SK-N-SH (cell line): ENCODE data around the gene RGS9.
A peak's percentile ranks its signal among the peaks of the same experiment; 100 is the strongest.

Experiments used
- CHD2 ChIP-seq: fragments of 150-350 bp; IDR thresholded peaks from 2 replicates; pipeline ENCODE4 v1.6.1; 2018; ENCODE audit warnings: low read length; ENCODE audit not compliant: partially characterized antibody
- EP300 ChIP-seq, 2 experiments: IDR thresholded peaks; 2 replicates each; pipeline versions ENCODE4 v1.4.0 to v1.6.1; 2012; ENCODE audit warnings: borderline replicate concordance in 1 of 2, low read depth in 1 of 2, low read length in 1 of 2
- EZH2phosphoT487 ChIP-seq: fragments of 200-600 bp; sonication (generic); IDR thresholded peaks from 2 replicates; pipeline ENCODE4 v1.6.1; 2017; ENCODE audit warnings: low read depth, mixed run types, mild to moderate bottlenecking, antibody characterized with exemption, moderate library complexity, borderline replicate concordance
- FOXM1 ChIP-seq: IDR thresholded peaks from 2 replicates; pipeline ENCODE4 v1.4.0; 2012; ENCODE audit warnings: low read depth, mild to moderate bottlenecking
- GATA2 ChIP-seq: sonication (generic); formaldehyde crosslinking; IDR thresholded peaks from 2 replicates; pipeline ENCODE4 v1.5.0; 2020; ENCODE audit warnings: mild to moderate bottlenecking, missing genetic modification reagents
- SMC3 ChIP-seq: IDR thresholded peaks from 2 replicates; pipeline ENCODE4 v1.6.1; 2012; ENCODE audit warnings: low read depth, low read length, improper control_type of control experiment
- YY1 ChIP-seq: IDR thresholded peaks from 2 replicates; pipeline ENCODE4 v1.4.0; 2012; ENCODE audit warnings: low read depth, mild to moderate bottlenecking
- TF ChIP-seq, protein P1 (sequence below): fragments of 200-600 bp; sonication (generic); IDR thresholded peaks from 2 replicates; pipeline ENCODE4 v1.6.1; 2017; ENCODE audit warnings: antibody characterized with exemption, mild to moderate bottlenecking, moderate library complexity
- TF ChIP-seq, protein P2 (sequence below): fragments of 150-350 bp; IDR thresholded peaks from 2 replicates; pipeline ENCODE4 v1.6.1; 2017; ENCODE audit warnings: antibody characterized with exemption, low read length, low read depth, borderline replicate concordance
- TF ChIP-seq, protein P3 (sequence below): IDR thresholded peaks from 2 replicates; pipeline ENCODE4 v1.6.1; 2012; ENCODE audit warnings: mild to moderate bottlenecking, low read depth, low read length, moderate library complexity
- TF ChIP-seq, protein P4 (sequence below): IDR thresholded peaks from 2 replicates; pipeline ENCODE4 v1.4.0; 2012; ENCODE audit warnings: low read depth, borderline replicate concordance

DNA sequence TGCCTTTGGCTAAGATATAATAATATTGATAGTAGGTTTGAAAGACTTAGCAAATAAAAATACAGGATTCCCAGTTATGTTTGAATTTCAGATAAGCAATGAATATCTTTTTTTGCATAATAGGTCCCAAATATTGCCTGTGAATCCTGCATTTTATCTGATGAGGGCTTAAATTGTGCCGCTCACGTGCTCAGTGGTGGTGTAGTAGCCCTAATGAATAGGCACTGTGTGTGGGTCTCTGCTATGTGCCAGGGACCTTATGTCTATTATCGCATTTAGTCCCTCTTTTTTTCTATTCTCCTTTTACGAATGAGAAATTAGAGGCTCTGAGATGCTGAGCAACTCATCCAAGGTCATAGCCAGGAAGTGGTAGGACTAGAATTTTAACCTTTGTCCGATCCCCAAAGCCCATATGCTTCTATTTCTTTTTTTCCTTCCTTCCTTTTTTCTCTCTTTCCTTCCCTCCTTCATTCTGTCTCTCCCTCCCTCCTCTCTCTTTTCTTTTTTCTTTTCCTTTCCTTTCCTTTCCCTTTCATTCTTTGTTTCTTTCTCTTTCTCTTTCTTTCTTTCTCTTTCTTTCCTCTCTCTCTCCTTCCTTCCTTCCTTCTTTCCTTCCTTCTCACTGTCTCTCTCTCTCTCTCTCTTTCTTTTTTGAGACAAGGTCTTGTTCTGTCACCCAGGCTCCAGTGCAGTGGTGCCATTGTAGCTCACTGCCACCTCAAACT lies 47.2 kb downstream of the RGS9 start:
- TF ChIP-seq, protein P1, sequence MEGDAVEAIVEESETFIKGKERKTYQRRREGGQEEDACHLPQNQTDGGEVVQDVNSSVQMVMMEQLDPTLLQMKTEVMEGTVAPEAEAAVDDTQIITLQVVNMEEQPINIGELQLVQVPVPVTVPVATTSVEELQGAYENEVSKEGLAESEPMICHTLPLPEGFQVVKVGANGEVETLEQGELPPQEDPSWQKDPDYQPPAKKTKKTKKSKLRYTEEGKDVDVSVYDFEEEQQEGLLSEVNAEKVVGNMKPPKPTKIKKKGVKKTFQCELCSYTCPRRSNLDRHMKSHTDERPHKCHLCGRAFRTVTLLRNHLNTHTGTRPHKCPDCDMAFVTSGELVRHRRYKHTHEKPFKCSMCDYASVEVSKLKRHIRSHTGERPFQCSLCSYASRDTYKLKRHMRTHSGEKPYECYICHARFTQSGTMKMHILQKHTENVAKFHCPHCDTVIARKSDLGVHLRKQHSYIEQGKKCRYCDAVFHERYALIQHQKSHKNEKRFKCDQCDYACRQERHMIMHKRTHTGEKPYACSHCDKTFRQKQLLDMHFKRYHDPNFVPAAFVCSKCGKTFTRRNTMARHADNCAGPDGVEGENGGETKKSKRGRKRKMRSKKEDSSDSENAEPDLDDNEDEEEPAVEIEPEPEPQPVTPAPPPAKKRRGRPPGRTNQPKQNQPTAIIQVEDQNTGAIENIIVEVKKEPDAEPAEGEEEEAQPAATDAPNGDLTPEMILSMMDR, result no peak
- TF ChIP-seq, protein P2, sequence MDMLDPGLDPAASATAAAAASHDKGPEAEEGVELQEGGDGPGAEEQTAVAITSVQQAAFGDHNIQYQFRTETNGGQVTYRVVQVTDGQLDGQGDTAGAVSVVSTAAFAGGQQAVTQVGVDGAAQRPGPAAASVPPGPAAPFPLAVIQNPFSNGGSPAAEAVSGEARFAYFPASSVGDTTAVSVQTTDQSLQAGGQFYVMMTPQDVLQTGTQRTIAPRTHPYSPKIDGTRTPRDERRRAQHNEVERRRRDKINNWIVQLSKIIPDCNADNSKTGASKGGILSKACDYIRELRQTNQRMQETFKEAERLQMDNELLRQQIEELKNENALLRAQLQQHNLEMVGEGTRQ, result no peak; the same call in 1 of the 2 replicates
- TF ChIP-seq SMC3 (no peak), YY1 (no peak), EZH2phosphoT487 (no peak), EP300 (IDR thresholded peaks at IDR 0.05; ENCODE audit: borderline replicate concordance in 1 of 2, low read depth in 1 of 2, low read length in 1 of 2) (no peak), CHD2 (no peak), GATA2 (CRISPR knock-in tag) (peak; percentile 78), FOXM1 (no peak)
- TF ChIP-seq, protein P3, sequence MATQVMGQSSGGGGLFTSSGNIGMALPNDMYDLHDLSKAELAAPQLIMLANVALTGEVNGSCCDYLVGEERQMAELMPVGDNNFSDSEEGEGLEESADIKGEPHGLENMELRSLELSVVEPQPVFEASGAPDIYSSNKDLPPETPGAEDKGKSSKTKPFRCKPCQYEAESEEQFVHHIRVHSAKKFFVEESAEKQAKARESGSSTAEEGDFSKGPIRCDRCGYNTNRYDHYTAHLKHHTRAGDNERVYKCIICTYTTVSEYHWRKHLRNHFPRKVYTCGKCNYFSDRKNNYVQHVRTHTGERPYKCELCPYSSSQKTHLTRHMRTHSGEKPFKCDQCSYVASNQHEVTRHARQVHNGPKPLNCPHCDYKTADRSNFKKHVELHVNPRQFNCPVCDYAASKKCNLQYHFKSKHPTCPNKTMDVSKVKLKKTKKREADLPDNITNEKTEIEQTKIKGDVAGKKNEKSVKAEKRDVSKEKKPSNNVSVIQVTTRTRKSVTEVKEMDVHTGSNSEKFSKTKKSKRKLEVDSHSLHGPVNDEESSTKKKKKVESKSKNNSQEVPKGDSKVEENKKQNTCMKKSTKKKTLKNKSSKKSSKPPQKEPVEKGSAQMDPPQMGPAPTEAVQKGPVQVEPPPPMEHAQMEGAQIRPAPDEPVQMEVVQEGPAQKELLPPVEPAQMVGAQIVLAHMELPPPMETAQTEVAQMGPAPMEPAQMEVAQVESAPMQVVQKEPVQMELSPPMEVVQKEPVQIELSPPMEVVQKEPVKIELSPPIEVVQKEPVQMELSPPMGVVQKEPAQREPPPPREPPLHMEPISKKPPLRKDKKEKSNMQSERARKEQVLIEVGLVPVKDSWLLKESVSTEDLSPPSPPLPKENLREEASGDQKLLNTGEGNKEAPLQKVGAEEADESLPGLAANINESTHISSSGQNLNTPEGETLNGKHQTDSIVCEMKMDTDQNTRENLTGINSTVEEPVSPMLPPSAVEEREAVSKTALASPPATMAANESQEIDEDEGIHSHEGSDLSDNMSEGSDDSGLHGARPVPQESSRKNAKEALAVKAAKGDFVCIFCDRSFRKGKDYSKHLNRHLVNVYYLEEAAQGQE, result no peak
- TF ChIP-seq, protein P4, sequence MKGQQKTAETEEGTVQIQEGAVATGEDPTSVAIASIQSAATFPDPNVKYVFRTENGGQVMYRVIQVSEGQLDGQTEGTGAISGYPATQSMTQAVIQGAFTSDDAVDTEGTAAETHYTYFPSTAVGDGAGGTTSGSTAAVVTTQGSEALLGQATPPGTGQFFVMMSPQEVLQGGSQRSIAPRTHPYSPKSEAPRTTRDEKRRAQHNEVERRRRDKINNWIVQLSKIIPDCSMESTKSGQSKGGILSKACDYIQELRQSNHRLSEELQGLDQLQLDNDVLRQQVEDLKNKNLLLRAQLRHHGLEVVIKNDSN, result no peak
